Measurements from ENCODE around the gene AGRP.

The AGRP gene

DNA sequence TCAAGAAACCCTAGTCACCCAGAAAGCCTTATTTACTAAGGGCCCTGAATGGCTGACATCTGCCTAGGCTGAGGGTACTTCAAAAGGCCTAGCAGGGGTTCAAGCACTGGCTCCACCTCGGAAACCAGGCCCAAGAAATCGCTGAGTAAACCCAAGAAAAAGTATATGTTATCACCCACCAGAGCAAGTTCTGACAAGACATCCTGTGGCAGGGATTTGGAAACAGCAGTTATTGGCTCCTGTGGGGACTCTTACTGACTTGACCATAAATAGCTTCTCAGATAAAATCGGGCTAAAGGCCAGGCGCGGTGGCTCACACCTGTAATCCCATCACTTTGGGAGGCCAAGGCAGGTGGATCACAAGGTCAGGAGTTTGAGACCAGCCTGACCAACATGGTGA, 14.6 kb downstream of the AGRP start:
- TF ChIP-seq REST (IDR thresholded peaks at IDR 0.05; ENCODE audit: insufficient read depth in 1 of 2, low read depth in 2 of 2, low read length in 2 of 2) (no peak), FOXP2 (optimal IDR thresholded peaks at IDR 0.05; ENCODE audit: borderline replicate concordance, extremely low read depth, extremely low read length, insufficient read depth) (no peak), POLR2AphosphoS5 (IDR thresholded peaks at IDR 0.05; ENCODE audit: low read depth, low read length) (no peak), TAF1 (IDR thresholded peaks at IDR 0.05; ENCODE audit: borderline replicate concordance, insufficient read depth, low read length) (no peak), SIN3A (IDR thresholded peaks at IDR 0.05; ENCODE audit: borderline replicate concordance, insufficient read depth, low read length) (no peak)

DNA sequence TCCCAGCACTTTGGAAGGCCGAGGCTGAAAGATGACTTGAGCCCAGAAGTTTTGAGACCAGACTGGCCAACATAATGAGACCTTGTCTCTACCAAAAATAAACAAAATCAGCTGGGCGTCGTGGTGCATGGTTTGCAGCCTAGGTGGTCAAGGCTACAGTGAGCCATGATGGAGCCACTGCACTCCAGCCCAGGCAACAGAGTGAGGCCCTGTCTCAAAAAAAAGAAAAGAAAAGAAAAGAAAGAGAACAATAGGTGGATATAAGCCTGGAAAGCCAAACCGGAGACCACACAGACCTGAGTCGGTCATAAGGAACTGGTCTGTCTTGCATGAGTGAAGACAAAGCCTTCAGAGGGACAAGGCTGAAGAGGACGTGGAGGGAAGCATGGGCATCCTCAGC, 16.8 kb downstream of the AGRP start:
- TF ChIP-seq SIN3A (IDR thresholded peaks at IDR 0.05; ENCODE audit: borderline replicate concordance, insufficient read depth, low read length), result no peak
- no peak for TF ChIP-seq REST (IDR thresholded peaks at IDR 0.05; ENCODE audit: insufficient read depth in 1 of 2, low read depth in 2 of 2, low read length in 2 of 2)
- no peak for TF ChIP-seq FOXP2 (optimal IDR thresholded peaks at IDR 0.05; ENCODE audit: borderline replicate concordance, extremely low read depth, extremely low read length, insufficient read depth)
- no peak for TF ChIP-seq TAF1 (IDR thresholded peaks at IDR 0.05; ENCODE audit: borderline replicate concordance, insufficient read depth, low read length)
- TF ChIP-seq POLR2AphosphoS5 (IDR thresholded peaks at IDR 0.05; ENCODE audit: low read depth, low read length), result no peak

- TF ChIP-seq POLR2AphosphoS5 (IDR thresholded peaks at IDR 0.05; ENCODE audit: low read depth, low read length), result no peak
- TF ChIP-seq TAF1 (IDR thresholded peaks at IDR 0.05; ENCODE audit: borderline replicate concordance, insufficient read depth, low read length), result no peak
- TF ChIP-seq FOXP2 (optimal IDR thresholded peaks at IDR 0.05; ENCODE audit: borderline replicate concordance, extremely low read depth, extremely low read length, insufficient read depth), result no peak
- no peak for TF ChIP-seq SIN3A (IDR thresholded peaks at IDR 0.05; ENCODE audit: borderline replicate concordance, insufficient read depth, low read length)
- no peak for TF ChIP-seq REST (IDR thresholded peaks at IDR 0.05; ENCODE audit: insufficient read depth in 1 of 2, low read depth in 2 of 2, low read length in 2 of 2)
These were observed 18.8 kb downstream of the AGRP start for GRCh38 chr16:67464565-67464964.

DNA sequence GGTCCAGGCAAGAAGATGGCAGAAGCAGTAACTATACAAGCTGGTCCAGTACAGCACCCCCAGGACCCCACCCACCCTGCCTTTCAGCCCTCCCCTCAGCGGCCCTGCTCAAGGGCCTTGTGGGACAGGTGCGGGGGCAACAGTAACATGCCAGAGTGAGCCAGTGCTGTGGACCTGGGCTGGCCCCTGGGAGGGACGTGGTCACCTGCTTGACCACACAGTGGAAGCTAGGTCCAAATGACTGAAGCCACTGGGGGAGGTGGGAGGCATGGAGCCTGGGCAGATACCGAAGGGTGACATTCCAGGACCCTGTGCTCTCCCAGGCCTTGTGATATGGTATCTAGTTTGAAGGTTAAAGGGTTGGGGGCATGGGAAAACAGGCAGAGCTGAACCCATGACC, 19.7 kb downstream of the AGRP start:
- TF ChIP-seq POLR2AphosphoS5 (IDR thresholded peaks at IDR 0.05; ENCODE audit: low read depth, low read length) (no peak), FOXP2 (optimal IDR thresholded peaks at IDR 0.05; ENCODE audit: borderline replicate concordance, extremely low read depth, extremely low read length, insufficient read depth) (no peak), TAF1 (IDR thresholded peaks at IDR 0.05; ENCODE audit: borderline replicate concordance, insufficient read depth, low read length) (no peak), REST (IDR thresholded peaks at IDR 0.05; ENCODE audit: insufficient read depth in 1 of 2, low read depth in 2 of 2, low read length in 2 of 2) (no peak), SIN3A (IDR thresholded peaks at IDR 0.05; ENCODE audit: borderline replicate concordance, insufficient read depth, low read length) (no peak)

GRCh38 chr16:67463059-67463458, 20.3 kb downstream of the AGRP start:
- TF ChIP-seq TAF1 (IDR thresholded peaks at IDR 0.05; ENCODE audit: borderline replicate concordance, insufficient read depth, low read length) (no peak), POLR2AphosphoS5 (IDR thresholded peaks at IDR 0.05; ENCODE audit: low read depth, low read length) (no peak), REST (IDR thresholded peaks at IDR 0.05; ENCODE audit: insufficient read depth in 1 of 2, low read depth in 2 of 2, low read length in 2 of 2) (no peak), SIN3A (IDR thresholded peaks at IDR 0.05; ENCODE audit: borderline replicate concordance, insufficient read depth, low read length) (no peak), FOXP2 (optimal IDR thresholded peaks at IDR 0.05; ENCODE audit: borderline replicate concordance, extremely low read depth, extremely low read length, insufficient read depth) (no peak)
